Adrenal gland (tissue), 5 donors: ENCODE results near the gene DCAF11.

Source experiments
- POLR2A ChIP-seq, 2 donors: fragments of 450-650 bp; IDR thresholded peaks; one replicate each; pipeline ENCODE4 v1.6.1; 2017; ENCODE audit warnings: antibody characterized with exemption in 2 of 2, mild to moderate bottlenecking in 2 of 2, moderate library complexity in 1 of 2
- TF ChIP-seq, protein P1 (sequence below), 6 experiments: fragments of 450-650 bp in 4 of 6; fragments of 200-600 bp in 2 of 6; sonication (generic) in 1 of 6; IDR thresholded peaks; 1 replicate in 5 of 6; 2 replicates in 1 of 6; pipeline versions ENCODE4 v1.5.1 to v1.8.0; 2016 to 2021; ENCODE audit warnings: antibody characterized with exemption in 6 of 6, mild to moderate bottlenecking in 2 of 6, moderate library complexity in 1 of 6
- donor health status: DM: no; HTN: no; CAD: no.

DNA sequence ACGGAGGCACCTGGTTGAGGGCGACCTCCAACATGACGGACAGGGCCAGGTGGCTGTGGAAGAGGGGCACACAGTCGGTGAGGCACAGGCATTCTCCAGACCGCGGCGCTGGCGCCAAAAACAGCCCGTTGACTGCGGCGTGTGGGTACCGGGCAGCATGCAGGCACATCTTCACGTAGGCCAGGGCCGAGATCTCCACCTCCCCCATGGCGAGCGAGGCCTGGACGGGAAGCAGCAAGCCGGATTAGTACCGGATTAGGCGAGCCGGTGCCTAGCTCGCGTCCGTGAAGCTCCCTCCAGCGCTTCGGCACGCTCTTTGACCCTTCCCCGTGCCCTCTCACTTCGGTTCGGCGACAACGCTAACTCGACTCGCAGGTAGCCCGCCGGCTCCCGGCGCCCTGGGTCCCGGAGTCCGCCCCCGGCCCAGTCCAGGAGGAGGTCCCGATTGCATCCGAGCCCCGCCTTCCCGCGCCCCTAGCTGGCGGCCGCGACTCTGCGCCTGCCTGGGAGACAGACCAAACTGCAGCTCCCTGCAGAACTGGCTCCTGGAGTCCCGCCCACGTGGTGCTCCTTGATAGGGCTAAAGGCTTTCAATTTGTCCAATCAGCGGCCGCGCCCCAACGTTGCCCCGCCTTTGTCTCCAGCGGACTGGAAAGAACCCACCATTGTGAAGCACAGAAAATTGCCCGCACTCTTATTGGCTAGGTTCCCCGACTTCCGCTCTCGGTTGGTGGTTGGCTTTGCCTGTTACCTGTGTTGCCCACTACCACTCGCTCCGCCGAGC, 26.7 kb downstream of the DCAF11 start, which contains the start of gene EMC9:
- TF ChIP-seq, protein P1, sequence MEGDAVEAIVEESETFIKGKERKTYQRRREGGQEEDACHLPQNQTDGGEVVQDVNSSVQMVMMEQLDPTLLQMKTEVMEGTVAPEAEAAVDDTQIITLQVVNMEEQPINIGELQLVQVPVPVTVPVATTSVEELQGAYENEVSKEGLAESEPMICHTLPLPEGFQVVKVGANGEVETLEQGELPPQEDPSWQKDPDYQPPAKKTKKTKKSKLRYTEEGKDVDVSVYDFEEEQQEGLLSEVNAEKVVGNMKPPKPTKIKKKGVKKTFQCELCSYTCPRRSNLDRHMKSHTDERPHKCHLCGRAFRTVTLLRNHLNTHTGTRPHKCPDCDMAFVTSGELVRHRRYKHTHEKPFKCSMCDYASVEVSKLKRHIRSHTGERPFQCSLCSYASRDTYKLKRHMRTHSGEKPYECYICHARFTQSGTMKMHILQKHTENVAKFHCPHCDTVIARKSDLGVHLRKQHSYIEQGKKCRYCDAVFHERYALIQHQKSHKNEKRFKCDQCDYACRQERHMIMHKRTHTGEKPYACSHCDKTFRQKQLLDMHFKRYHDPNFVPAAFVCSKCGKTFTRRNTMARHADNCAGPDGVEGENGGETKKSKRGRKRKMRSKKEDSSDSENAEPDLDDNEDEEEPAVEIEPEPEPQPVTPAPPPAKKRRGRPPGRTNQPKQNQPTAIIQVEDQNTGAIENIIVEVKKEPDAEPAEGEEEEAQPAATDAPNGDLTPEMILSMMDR (IDR thresholded peaks at IDR 0.05) = peak; percentile 39 to 78 (median 69)
- TF ChIP-seq POLR2A (IDR thresholded peaks at IDR 0.05) = peak; percentile 71 to 94
